GM23338 (cell line): Measurements from ENCODE around the gene TMEM45A.

Experiments used
- CREB1 ChIP-seq: fragments of 250-450 bp; sonication (Bioruptor Pico); IDR thresholded peaks from 2 replicates; pipeline ENCODE4 v1.5.0; 2020; ENCODE audit warnings: low read depth, mild to moderate bottlenecking, moderate library complexity
- EZH2 ChIP-seq: fragments of 200-600 bp; sonication (generic); IDR thresholded peaks from one replicate; pipeline ENCODE4 v1.8.0; 2017; ENCODE audit warnings: antibody characterized with exemption, mild to moderate bottlenecking, low read depth; ENCODE audit not compliant: unreplicated experiment
- EZH2phosphoT487 ChIP-seq: fragments of 200-600 bp; sonication (generic); IDR thresholded peaks from one replicate; pipeline ENCODE4 v1.8.1; 2018; ENCODE audit warnings: antibody characterized with exemption; ENCODE audit not compliant: unreplicated experiment
- JUNB ChIP-seq: IDR thresholded peaks from one replicate; pipeline ENCODE4 v1.6.1; 2016; ENCODE audit warnings: antibody characterized with exemption; ENCODE audit not compliant: unreplicated experiment
- NANOG ChIP-seq: IDR thresholded peaks from 2 replicates; pipeline ENCODE4 v1.6.1; 2016; ENCODE audit warnings: antibody characterized with exemption, borderline replicate concordance
- POLR2AphosphoS5 ChIP-seq: IDR thresholded peaks from 2 replicates; pipeline ENCODE4 v1.6.1; 2016; ENCODE audit warnings: antibody characterized with exemption, low read depth
- STAT1 ChIP-seq: IDR thresholded peaks from one replicate; pipeline ENCODE4 v1.6.1; 2016; ENCODE audit warnings: antibody characterized with exemption; ENCODE audit not compliant: unreplicated experiment
- ZNF114 ChIP-seq: fragments of 250-450 bp; sonication (Bioruptor Pico); IDR thresholded peaks from 2 replicates; pipeline ENCODE4 v1.5.0; 2020; ENCODE audit warnings: mild to moderate bottlenecking, moderate library complexity
- ZNF331 ChIP-seq: fragments of 250-450 bp; sonication (Bioruptor Pico); IDR thresholded peaks from 2 replicates; pipeline ENCODE4 v1.5.0; 2020; ENCODE audit warnings: low read depth, mild to moderate bottlenecking, moderate library complexity
- TF ChIP-seq, protein P1 (sequence below), 2 experiments: fragments of 200-600 bp in 1 of 2; sonication (generic) in 1 of 2; conservative IDR thresholded peaks; 2 replicates each; pipeline versions ENCODE4 v1.5.1 to v1.6.1; 2016 to 2017; ENCODE audit warnings: antibody characterized with exemption in 2 of 2, low read depth in 2 of 2, mild to moderate bottlenecking in 2 of 2, moderate library complexity in 1 of 2
- TF ChIP-seq, protein P2 (sequence below): IDR thresholded peaks from one replicate; pipeline ENCODE4 v1.6.1; 2018; ENCODE audit warnings: antibody characterized with exemption; ENCODE audit not compliant: unreplicated experiment

DNA sequence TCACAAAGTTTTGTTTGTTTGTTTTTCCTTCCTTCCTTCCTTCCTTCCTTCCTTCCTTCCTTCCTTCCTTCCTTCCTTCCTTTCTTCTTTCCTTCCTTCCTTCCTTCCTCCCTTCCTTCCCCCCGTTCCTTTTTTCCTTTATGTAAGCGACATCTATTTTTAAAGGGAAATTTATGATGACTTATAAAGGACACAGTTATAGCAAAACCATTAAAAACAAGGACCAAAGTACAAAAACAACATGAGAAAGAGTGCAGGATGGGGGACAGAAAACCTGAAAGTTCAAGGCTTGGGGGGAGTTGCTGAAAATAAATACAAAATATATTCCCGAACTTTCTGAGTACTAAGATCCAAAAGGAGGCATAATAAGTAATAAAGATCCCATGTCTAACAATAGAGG, 118.8 kb downstream of the TMEM45A start:
- TF ChIP-seq POLR2AphosphoS5 = no peak
- TF ChIP-seq, protein P1, sequence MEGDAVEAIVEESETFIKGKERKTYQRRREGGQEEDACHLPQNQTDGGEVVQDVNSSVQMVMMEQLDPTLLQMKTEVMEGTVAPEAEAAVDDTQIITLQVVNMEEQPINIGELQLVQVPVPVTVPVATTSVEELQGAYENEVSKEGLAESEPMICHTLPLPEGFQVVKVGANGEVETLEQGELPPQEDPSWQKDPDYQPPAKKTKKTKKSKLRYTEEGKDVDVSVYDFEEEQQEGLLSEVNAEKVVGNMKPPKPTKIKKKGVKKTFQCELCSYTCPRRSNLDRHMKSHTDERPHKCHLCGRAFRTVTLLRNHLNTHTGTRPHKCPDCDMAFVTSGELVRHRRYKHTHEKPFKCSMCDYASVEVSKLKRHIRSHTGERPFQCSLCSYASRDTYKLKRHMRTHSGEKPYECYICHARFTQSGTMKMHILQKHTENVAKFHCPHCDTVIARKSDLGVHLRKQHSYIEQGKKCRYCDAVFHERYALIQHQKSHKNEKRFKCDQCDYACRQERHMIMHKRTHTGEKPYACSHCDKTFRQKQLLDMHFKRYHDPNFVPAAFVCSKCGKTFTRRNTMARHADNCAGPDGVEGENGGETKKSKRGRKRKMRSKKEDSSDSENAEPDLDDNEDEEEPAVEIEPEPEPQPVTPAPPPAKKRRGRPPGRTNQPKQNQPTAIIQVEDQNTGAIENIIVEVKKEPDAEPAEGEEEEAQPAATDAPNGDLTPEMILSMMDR (conservative IDR thresholded peaks at IDR 0.05; ENCODE audit: low read depth in 2 of 2) = no peak
- TF ChIP-seq EZH2phosphoT487 = no peak
- TF ChIP-seq EZH2 = no peak
- TF ChIP-seq CREB1 (CRISPR knock-in tag) = no peak
- TF ChIP-seq, protein P2, sequence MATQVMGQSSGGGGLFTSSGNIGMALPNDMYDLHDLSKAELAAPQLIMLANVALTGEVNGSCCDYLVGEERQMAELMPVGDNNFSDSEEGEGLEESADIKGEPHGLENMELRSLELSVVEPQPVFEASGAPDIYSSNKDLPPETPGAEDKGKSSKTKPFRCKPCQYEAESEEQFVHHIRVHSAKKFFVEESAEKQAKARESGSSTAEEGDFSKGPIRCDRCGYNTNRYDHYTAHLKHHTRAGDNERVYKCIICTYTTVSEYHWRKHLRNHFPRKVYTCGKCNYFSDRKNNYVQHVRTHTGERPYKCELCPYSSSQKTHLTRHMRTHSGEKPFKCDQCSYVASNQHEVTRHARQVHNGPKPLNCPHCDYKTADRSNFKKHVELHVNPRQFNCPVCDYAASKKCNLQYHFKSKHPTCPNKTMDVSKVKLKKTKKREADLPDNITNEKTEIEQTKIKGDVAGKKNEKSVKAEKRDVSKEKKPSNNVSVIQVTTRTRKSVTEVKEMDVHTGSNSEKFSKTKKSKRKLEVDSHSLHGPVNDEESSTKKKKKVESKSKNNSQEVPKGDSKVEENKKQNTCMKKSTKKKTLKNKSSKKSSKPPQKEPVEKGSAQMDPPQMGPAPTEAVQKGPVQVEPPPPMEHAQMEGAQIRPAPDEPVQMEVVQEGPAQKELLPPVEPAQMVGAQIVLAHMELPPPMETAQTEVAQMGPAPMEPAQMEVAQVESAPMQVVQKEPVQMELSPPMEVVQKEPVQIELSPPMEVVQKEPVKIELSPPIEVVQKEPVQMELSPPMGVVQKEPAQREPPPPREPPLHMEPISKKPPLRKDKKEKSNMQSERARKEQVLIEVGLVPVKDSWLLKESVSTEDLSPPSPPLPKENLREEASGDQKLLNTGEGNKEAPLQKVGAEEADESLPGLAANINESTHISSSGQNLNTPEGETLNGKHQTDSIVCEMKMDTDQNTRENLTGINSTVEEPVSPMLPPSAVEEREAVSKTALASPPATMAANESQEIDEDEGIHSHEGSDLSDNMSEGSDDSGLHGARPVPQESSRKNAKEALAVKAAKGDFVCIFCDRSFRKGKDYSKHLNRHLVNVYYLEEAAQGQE = no peak
- no peak for TF ChIP-seq NANOG
- no peak for TF ChIP-seq ZNF331 (CRISPR knock-in tag)
- TF ChIP-seq STAT1 = no peak
- TF ChIP-seq JUNB = no peak
- no peak for TF ChIP-seq ZNF114 (CRISPR knock-in tag)
